ENCODE measurements around the gene ROR1.

- TF ChIP-seq CTCF (IDR thresholded peaks at IDR 0.05; ENCODE audit: extremely low read depth in 1 of 2, insufficient read depth in 1 of 2, low read depth in 1 of 2, low read length in 2 of 2) (no peak), POLR2AphosphoS5 (IDR thresholded peaks at IDR 0.05; ENCODE audit: insufficient read depth, low read depth, low read length) (no peak), POLR2A (IDR thresholded peaks at IDR 0.05; ENCODE audit: low read depth, low read length) (no peak), EZH2 (IDR thresholded peaks at IDR 0.05; ENCODE audit: borderline replicate concordance, low read depth, low read length, severe bottlenecking) (no peak), MYC (IDR thresholded peaks at IDR 0.05; ENCODE audit: low read depth, low read length) (no peak), MAX (IDR thresholded peaks at IDR 0.05; ENCODE audit: insufficient read depth, insufficient read length) (no peak)
These were observed 75.3 kb downstream of the ROR1 start for GRCh38 chr1:63849149-63849548.

Measured in endothelial cell of umbilical vein (primary cell).